PFSK-1 (cell line): Measurements from ENCODE around the gene IGSF3.

Experiments used
- FOXP2 ChIP-seq: optimal IDR thresholded peaks from 2 replicates; pipeline ENCODE3; 2011; ENCODE audit warnings: borderline replicate concordance, control low read depth, inconsistent platforms; ENCODE audit not compliant: insufficient read depth; ENCODE audit errors: extremely low read length, extremely low read depth
- POLR2AphosphoS5 ChIP-seq: IDR thresholded peaks from 2 replicates; pipeline ENCODE4 v1.6.1; 2012; ENCODE audit warnings: low read depth, mild to moderate bottlenecking, control low read depth, low read length, moderate library complexity
- SIN3A ChIP-seq: IDR thresholded peaks from 2 replicates; pipeline ENCODE4 v1.6.1; 2012; ENCODE audit warnings: mild to moderate bottlenecking, low read length, moderate library complexity, borderline replicate concordance; ENCODE audit not compliant: insufficient read depth
- TAF1 ChIP-seq: IDR thresholded peaks from 2 replicates; pipeline ENCODE4 v1.6.1; 2012; ENCODE audit warnings: low read length, control low read depth, borderline replicate concordance; ENCODE audit not compliant: insufficient read depth
- TF ChIP-seq, protein P1 (sequence below), 2 experiments: IDR thresholded peaks; 2 replicates each; pipeline versions ENCODE4 v1.6.1 to v1.8.0; 2011 to 2012; ENCODE audit warnings: low read depth in 2 of 2, low read length in 2 of 2, control low read depth in 1 of 2, inconsistent platforms in 1 of 2, mild to moderate bottlenecking in 1 of 2, moderate library complexity in 1 of 2; ENCODE audit not compliant: insufficient read depth in 1 of 2

Gene IGSF3

DNA sequence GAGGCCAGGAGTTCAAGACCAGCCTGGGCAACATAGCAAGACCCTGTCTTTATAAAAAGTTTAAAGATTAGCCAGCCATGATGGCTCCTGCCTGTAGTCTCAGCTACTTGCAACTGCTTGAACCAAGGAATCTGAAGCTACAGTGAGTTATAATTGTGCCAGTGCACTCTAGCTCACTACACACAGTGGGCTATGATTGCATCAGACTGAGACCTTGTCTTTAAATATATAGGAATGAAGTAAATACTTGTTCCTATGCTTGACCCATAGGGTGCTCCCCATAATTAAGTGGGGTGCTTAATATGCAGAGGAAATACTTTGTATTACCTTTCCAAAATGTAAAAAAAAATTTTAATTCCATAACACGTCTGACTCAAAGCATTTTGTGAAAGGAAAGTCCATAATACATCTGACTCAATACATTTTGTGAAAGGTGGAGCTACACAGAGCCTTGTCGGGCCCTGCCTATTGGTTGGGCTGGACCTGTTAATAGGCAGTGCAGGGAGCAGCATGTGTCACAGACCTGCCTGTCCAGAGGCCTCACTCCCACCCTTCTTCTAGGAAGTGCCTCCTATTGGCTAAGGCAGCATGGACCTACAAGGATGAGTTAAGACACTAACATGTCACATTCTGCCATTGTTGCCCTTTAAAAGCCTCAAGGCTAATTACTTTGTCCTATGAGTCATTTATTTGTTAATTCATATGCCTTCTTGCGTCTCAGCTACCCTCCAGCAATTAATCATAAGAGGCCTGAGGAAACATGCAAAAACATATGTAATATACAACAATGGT lies 130.3 kb downstream of the IGSF3 start:
- TF ChIP-seq, protein P1, sequence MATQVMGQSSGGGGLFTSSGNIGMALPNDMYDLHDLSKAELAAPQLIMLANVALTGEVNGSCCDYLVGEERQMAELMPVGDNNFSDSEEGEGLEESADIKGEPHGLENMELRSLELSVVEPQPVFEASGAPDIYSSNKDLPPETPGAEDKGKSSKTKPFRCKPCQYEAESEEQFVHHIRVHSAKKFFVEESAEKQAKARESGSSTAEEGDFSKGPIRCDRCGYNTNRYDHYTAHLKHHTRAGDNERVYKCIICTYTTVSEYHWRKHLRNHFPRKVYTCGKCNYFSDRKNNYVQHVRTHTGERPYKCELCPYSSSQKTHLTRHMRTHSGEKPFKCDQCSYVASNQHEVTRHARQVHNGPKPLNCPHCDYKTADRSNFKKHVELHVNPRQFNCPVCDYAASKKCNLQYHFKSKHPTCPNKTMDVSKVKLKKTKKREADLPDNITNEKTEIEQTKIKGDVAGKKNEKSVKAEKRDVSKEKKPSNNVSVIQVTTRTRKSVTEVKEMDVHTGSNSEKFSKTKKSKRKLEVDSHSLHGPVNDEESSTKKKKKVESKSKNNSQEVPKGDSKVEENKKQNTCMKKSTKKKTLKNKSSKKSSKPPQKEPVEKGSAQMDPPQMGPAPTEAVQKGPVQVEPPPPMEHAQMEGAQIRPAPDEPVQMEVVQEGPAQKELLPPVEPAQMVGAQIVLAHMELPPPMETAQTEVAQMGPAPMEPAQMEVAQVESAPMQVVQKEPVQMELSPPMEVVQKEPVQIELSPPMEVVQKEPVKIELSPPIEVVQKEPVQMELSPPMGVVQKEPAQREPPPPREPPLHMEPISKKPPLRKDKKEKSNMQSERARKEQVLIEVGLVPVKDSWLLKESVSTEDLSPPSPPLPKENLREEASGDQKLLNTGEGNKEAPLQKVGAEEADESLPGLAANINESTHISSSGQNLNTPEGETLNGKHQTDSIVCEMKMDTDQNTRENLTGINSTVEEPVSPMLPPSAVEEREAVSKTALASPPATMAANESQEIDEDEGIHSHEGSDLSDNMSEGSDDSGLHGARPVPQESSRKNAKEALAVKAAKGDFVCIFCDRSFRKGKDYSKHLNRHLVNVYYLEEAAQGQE (IDR thresholded peaks at IDR 0.05; ENCODE audit: insufficient read depth in 1 of 2, low read depth in 2 of 2, low read length in 2 of 2), result no peak
- TF ChIP-seq TAF1 (no peak), FOXP2 (no peak), SIN3A (no peak), POLR2AphosphoS5 (no peak)

DNA sequence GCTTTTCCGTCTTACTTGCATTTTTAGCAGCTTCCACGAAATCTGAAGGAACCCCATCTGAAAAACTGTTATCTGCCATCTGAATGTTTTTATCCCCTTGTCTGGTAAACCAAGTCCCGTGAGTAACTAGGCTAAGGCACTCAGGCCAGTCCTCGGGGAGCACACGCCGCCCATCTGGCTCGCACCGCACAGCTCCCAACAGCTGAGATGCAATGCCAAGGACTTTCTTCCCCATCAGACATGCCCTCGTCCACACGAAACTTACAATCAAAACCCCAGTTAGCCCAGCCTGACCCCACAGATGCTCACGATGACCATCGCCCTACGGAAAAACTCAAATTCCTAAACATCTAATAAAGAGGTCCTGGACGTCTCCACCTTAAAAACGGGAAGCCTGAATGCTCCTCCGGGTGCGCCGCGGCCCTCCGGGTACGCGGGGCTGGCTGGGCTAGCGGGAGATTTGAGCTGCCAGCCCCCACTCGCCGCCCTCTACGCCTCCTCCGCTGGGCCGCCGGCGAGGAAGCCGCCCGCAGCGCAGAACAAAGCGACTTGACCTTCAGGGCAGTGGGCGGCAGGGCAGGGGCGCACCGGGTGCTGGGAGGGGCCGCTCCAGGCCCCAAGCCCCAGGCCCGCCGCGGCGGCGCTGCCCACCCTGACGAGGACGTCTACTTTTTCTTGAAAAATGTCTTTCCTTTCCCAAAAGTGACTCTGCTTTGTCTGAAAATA lies 133.4 kb downstream of the IGSF3 start:
- TF ChIP-seq POLR2AphosphoS5 (no peak), TAF1 (no peak)

- TF ChIP-seq FOXP2 (no peak), TAF1 (no peak), POLR2AphosphoS5 (no peak), SIN3A (no peak)
- TF ChIP-seq, protein P1 (IDR thresholded peaks at IDR 0.05; ENCODE audit: insufficient read depth in 1 of 2, low read depth in 2 of 2, low read length in 2 of 2), result no peak
Measured at GRCh38 chr1:116533429-116533820, 134.1 kb downstream of the IGSF3 start.

GRCh38 chr1:116532671-116533428 lies 134.7 kb downstream of the IGSF3 start:
- TF ChIP-seq FOXP2 (no peak), SIN3A (no peak), POLR2AphosphoS5 (no peak)

GRCh38 chr1:116531917-116532316 lies 135.6 kb downstream of the IGSF3 start:
- no peak for TF ChIP-seq SIN3A
- TF ChIP-seq, protein P1 (IDR thresholded peaks at IDR 0.05; ENCODE audit: insufficient read depth in 1 of 2, low read depth in 2 of 2, low read length in 2 of 2), result no peak
- no peak for TF ChIP-seq FOXP2
- no peak for TF ChIP-seq TAF1
- no peak for TF ChIP-seq POLR2AphosphoS5

DNA sequence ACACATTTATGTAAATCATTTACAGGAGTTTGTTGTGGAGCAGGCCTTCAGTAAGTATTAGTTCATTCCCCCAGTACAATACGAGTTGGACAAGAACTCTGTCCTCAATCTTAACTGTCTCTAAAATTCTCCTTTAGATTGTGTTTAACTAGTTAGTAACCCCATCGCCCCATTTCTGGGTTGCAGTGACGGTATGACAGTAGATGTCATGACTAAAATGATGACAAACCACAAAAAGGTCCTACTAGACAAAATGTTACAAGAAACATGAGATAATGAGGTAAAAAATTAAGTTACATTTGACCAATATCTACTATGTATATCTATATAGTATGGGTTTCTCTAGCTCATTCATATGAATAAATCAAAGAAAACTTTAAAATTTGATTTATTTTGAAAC lies 137.9 kb downstream of the IGSF3 start:
- TF ChIP-seq FOXP2 (no peak), POLR2AphosphoS5 (no peak), TAF1 (no peak), SIN3A (no peak)
- TF ChIP-seq, protein P1 (IDR thresholded peaks at IDR 0.05; ENCODE audit: insufficient read depth in 1 of 2, low read depth in 2 of 2, low read length in 2 of 2), result no peak
